ENCODE measurements around the gene POC1B.

The POC1B gene

DNA sequence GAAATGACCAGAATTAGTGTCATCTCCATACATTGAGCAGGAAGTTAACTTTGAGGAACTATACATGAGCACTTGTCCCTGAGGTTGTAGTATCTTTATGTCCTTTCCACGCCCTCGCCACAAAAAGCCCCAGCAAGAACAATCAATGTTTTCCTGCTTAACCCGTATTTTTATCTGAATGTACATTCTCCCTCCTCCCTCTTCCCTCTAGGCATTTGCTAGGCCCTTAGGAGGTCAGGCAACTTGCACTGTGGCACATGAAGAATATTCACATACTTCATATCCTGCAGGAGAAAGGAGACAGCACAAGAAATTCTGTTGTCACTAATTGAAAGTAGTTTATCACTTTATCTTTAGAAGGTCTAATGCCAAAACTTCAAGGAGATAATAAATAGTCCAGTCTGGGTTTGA is 155.4 kb downstream of the POC1B start:
- no peak for TF ChIP-seq CTCF (IDR thresholded peaks at IDR 0.05; ENCODE audit: low read depth, low read length)
- peak in 1 of 2 donors; percentile 37 for DNase-seq (ENCODE audit: low read depth in 2 of 2)
- no peak overlapping the region for H3K4me3 ChIP-seq (replicated peaks in 1 of 2; ENCODE audit: low read depth in 2 of 2, low read length in 2 of 2)

All from cardiac fibroblast (primary cell).